ENCODE results near the gene EXOSC10.

DNA sequence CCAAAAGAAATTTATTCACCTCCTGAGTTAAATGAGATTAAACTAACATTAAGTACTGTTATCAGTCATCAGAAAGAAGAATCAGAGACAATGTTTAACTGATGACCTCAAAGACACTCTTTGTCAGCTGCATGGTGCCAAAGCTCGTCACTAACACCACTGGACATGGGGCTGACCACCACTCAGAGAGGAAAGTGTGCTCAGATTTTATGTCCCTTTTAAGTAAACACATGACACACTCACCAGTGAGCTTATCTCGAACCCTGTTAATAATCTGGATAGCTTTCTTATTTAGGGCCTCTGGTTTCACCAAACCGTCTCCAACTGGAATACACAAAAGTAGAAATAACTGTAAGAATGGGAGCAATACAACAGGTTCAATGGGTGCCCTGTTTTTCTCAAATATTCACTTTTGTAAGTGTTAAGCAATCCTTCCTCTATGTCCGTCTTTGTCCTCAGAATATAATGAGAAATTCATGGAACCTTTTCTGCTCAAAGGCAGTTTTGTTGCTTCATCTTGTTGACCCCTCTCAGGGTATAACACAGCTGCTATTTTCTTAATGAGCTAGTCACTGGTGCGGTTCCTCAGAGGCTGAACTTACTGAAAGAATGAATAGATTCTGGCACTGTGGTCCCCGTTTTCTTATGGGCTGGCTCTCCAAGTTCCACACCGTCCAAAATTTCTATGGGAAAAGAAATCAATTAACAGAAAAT is 9.5 kb upstream of the EXOSC10 start:
- no peak for TF ChIP-seq POLR2A (IDR thresholded peaks at IDR 0.05; ENCODE audit: low read length)
- no peak for TF ChIP-seq POLR2AphosphoS2 (conservative IDR thresholded peaks at IDR 0.05; ENCODE audit: low read length)
- TF ChIP-seq, protein P1, sequence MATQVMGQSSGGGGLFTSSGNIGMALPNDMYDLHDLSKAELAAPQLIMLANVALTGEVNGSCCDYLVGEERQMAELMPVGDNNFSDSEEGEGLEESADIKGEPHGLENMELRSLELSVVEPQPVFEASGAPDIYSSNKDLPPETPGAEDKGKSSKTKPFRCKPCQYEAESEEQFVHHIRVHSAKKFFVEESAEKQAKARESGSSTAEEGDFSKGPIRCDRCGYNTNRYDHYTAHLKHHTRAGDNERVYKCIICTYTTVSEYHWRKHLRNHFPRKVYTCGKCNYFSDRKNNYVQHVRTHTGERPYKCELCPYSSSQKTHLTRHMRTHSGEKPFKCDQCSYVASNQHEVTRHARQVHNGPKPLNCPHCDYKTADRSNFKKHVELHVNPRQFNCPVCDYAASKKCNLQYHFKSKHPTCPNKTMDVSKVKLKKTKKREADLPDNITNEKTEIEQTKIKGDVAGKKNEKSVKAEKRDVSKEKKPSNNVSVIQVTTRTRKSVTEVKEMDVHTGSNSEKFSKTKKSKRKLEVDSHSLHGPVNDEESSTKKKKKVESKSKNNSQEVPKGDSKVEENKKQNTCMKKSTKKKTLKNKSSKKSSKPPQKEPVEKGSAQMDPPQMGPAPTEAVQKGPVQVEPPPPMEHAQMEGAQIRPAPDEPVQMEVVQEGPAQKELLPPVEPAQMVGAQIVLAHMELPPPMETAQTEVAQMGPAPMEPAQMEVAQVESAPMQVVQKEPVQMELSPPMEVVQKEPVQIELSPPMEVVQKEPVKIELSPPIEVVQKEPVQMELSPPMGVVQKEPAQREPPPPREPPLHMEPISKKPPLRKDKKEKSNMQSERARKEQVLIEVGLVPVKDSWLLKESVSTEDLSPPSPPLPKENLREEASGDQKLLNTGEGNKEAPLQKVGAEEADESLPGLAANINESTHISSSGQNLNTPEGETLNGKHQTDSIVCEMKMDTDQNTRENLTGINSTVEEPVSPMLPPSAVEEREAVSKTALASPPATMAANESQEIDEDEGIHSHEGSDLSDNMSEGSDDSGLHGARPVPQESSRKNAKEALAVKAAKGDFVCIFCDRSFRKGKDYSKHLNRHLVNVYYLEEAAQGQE (IDR thresholded peaks at IDR 0.05) = no peak
- TF ChIP-seq, protein P2, sequence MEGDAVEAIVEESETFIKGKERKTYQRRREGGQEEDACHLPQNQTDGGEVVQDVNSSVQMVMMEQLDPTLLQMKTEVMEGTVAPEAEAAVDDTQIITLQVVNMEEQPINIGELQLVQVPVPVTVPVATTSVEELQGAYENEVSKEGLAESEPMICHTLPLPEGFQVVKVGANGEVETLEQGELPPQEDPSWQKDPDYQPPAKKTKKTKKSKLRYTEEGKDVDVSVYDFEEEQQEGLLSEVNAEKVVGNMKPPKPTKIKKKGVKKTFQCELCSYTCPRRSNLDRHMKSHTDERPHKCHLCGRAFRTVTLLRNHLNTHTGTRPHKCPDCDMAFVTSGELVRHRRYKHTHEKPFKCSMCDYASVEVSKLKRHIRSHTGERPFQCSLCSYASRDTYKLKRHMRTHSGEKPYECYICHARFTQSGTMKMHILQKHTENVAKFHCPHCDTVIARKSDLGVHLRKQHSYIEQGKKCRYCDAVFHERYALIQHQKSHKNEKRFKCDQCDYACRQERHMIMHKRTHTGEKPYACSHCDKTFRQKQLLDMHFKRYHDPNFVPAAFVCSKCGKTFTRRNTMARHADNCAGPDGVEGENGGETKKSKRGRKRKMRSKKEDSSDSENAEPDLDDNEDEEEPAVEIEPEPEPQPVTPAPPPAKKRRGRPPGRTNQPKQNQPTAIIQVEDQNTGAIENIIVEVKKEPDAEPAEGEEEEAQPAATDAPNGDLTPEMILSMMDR (IDR thresholded peaks at IDR 0.05) = no peak
- no peak for TF ChIP-seq RCOR1 (IDR thresholded peaks at IDR 0.05; ENCODE audit: low read depth, low read length)
- TF ChIP-seq SMC3 (IDR thresholded peaks at IDR 0.05) = no peak
- no peak for TF ChIP-seq BCL3 (IDR thresholded peaks at IDR 0.05)
- no peak for TF ChIP-seq EP300 (IDR thresholded peaks at IDR 0.05)
- TF ChIP-seq TP53 (CRISPR knock-in tag; IDR thresholded peaks at IDR 0.05) = no peak

All from A549 (cell line).